OCI-LY3 (cell line): ENCODE data around the gene MFSD6L.

Experiments
- H2AFZ ChIP-seq: fragments of 200-600, 300-600 bp; shearing (Covaris generic); 2 replicates; pipeline ENCODE4 v1.6.0; 2014; ENCODE audit warnings: antibody characterized with exemption, low read depth, low read length
- H3K27ac ChIP-seq: fragments of 200-600, 300-600 bp; sonication (generic); 2 replicates; pipeline ENCODE4 v1.5.1; 2014; ENCODE audit warnings: mild to moderate bottlenecking, low read length, moderate library complexity, mixed read lengths
- H3K27me3 ChIP-seq: fragments of 200-600, 300-600 bp; sonication (generic); 2 replicates; pipeline ENCODE4 v1.6.1; 2014; ENCODE audit warnings: low read depth, low read length, mixed read lengths
- H3K36me3 ChIP-seq: fragments of 200-600, 300-600 bp; sonication (generic); replicated peaks from 2 replicates; pipeline ENCODE3; 2014; ENCODE audit warnings: low read depth, low read length, mixed read lengths
- H3K4me1 ChIP-seq: fragments of 300-600, 200-600 bp; sonication (generic); 2 replicates; pipeline ENCODE4 v1.6.1; 2014; ENCODE audit warnings: low read length, mixed read lengths
- H3K4me2 ChIP-seq: fragments of 200-600, 300-600 bp; sonication (generic); 2 replicates; pipeline ENCODE4 v1.6.1; 2014; ENCODE audit warnings: low read length, mixed read lengths
- H3K4me3 ChIP-seq: fragments of 300-600, 200-600 bp; sonication (generic); 2 replicates; pipeline ENCODE4 v1.5.1; 2014; ENCODE audit warnings: antibody characterized with exemption, mild to moderate bottlenecking, low read length, moderate library complexity
- H3K79me2 ChIP-seq: fragments of 300-600, 200-600 bp; shearing (Covaris generic); 2 replicates; pipeline ENCODE4 v1.6.1; 2014; ENCODE audit warnings: mild to moderate bottlenecking, low read length, mixed read lengths
- H3K9ac ChIP-seq: fragments of 300-600, 200-600 bp; shearing (Covaris generic); 2 replicates; pipeline ENCODE4 v1.6.0; 2014; ENCODE audit warnings: mild to moderate bottlenecking, low read length, moderate library complexity
- H3K9me3 ChIP-seq: fragments of 200-600, 300-600 bp; shearing (Covaris generic); 2 replicates; pipeline ENCODE4 v1.6.1; 2014; ENCODE audit warnings: low read length, mixed read lengths; ENCODE audit not compliant: insufficient read depth
- H4K20me1 ChIP-seq: fragments of 200-600, 300-600 bp; sonication (generic); 2 replicates; pipeline ENCODE4 v1.6.1; 2016; ENCODE audit warnings: low read length, mixed read lengths; ENCODE audit not compliant: insufficient read depth
- CTCF ChIP-seq: fragments of 200-600, 300-600 bp; sonication (generic); IDR thresholded peaks from 2 replicates; pipeline ENCODE4 v1.5.1; 2014; ENCODE audit warnings: antibody characterized with exemption, low read length, low read depth
- EZH2phosphoT487 ChIP-seq: fragments of 200-600 bp; shearing (Covaris generic); IDR thresholded peaks from 2 replicates; pipeline ENCODE4 v1.6.1; 2018; ENCODE audit warnings: antibody characterized with exemption, mixed run types, low read depth

MFSD6L gene

GRCh38 chr17:8753976-8754440 is 45.2 kb downstream of the MFSD6L start:
- no peak overlapping the region for H3K27ac ChIP-seq
- TF ChIP-seq EZH2phosphoT487 (no peak), CTCF (peak; percentile 58)
- no peaks in the 10 kb centered on the region for H3K4me1 ChIP-seq
- no peaks in the 10 kb centered on the region for H4K20me1 ChIP-seq
- H3K36me3 ChIP-seq, result no peaks in the 10 kb centered on the region
- H3K4me3 ChIP-seq, result no peak overlapping the region
- no peaks in the 10 kb centered on the region for H3K79me2 ChIP-seq
- H2AFZ ChIP-seq, result no peak overlapping the region
- H3K4me2 ChIP-seq, result no peak overlapping the region
- no peaks in the 10 kb centered on the region for H3K27me3 ChIP-seq
- no peak overlapping the region for H3K9ac ChIP-seq
- no peaks in the 10 kb centered on the region for H3K9me3 ChIP-seq

- Histone ChIP-seq H3K27ac (no peak overlapping the region), H3K9me3 (no peaks in the 10 kb centered on the region), H3K27me3 (no peaks in the 10 kb centered on the region)
Observed at GRCh38 chr17:8753136-8753975, 45.8 kb downstream of the MFSD6L start.

GRCh38 chr17:8749616-8750015 is 49.5 kb downstream of the MFSD6L start:
- no peak for TF ChIP-seq EZH2phosphoT487
- no peaks in the 10 kb centered on the region for H3K9me3 ChIP-seq
- no peaks in the 10 kb centered on the region for H4K20me1 ChIP-seq
- H3K9ac ChIP-seq, result no peak overlapping the region
- H3K36me3 ChIP-seq, result no peaks in the 10 kb centered on the region
- peaks cover 11% of the 10 kb centered on the region; the same call in 1 of the 2 replicates for H3K27me3 ChIP-seq
- no peak overlapping the region for H2AFZ ChIP-seq
- H3K79me2 ChIP-seq, result no peaks in the 10 kb centered on the region
- no peak overlapping the region for H3K4me3 ChIP-seq
- peaks cover 4% of the 10 kb centered on the region; the same call in 1 of the 2 replicates for H3K4me1 ChIP-seq
- H3K27ac ChIP-seq, result no peak overlapping the region
- no peak overlapping the region for H3K4me2 ChIP-seq

More at GRCh38 chr17:8753136-8753975, 45.8 kb downstream of the MFSD6L start:
- no peak overlapping the region for H2AFZ ChIP-seq
- H3K4me2 ChIP-seq, result no peak overlapping the region
- H3K36me3 ChIP-seq, result no peaks in the 10 kb centered on the region
- H3K4me1 ChIP-seq, result no peaks in the 10 kb centered on the region
- H3K4me3 ChIP-seq, result no peak overlapping the region
- TF ChIP-seq EZH2phosphoT487 (no peak), CTCF (no peak)
- no peaks in the 10 kb centered on the region for H3K79me2 ChIP-seq
- no peaks in the 10 kb centered on the region for H4K20me1 ChIP-seq
- no peak overlapping the region for H3K9ac ChIP-seq

GRCh38 chr17:8747742-8748141 is 51.4 kb downstream of the MFSD6L start:
- Histone ChIP-seq H3K36me3 (no peaks in the 10 kb centered on the region), H3K9me3 (no peaks in the 10 kb centered on the region), H3K27me3 (peaks cover 11% of the 10 kb centered on the region; the same call in 1 of the 2 replicates), H2AFZ (no peak overlapping the region), H3K27ac (no peak overlapping the region), H3K9ac (no peak overlapping the region), H3K79me2 (no peaks in the 10 kb centered on the region), H3K4me3 (no peak overlapping the region), H4K20me1 (no peaks in the 10 kb centered on the region), H3K4me2 (no peak overlapping the region), H3K4me1 (peaks cover 4% of the 10 kb centered on the region; the same call in 1 of the 2 replicates)
- TF ChIP-seq EZH2phosphoT487 (no peak), CTCF (no peak)
